Calu3 (cell line): ENCODE data around the gene MUC3A. TPM values are rescaled to one million over a fixed set of nuclear protein-coding genes. Genes with fewer than 3 reads are reported as not detected.
"Not testable (repeated sequence)": the region's sequence is repeated elsewhere in the genome, so short reads cannot be mapped to it uniquely, and the experiment has no call there.

Experiments
- BruUV-seq: library from RNA; stranded (reverse); fragments of 400-500 nt; replicated peaks from 2 replicates; lab custom pipeline; 2021; lab: Mats Ljungman, UMichigan
- CTCF ChIA-PET: fragments of 300-600 bp; sonication (Branson Sonifier 250); formaldehyde crosslinking; loops from one replicate; lab custom pipeline; 2022; ENCODE audit warnings: antibody characterized with exemption; lab: Charles Lee
- DNase-seq: peaks from one replicate; pipeline ENCODE4 v3.0.0; 2022
- H3K27ac Mint-ChIP-seq: one replicate; pipeline ENCODE4 v1.8.0; 2022; ENCODE audit warnings: mixed read lengths; ENCODE audit not compliant: unreplicated experiment
- H3K27me3 Mint-ChIP-seq: one replicate; pipeline ENCODE4 v1.8.0; 2022; ENCODE audit warnings: mixed read lengths; ENCODE audit not compliant: unreplicated experiment
- H3K36me3 Mint-ChIP-seq: one replicate; pipeline ENCODE4 v1.8.0; 2022; ENCODE audit warnings: mild to moderate bottlenecking, moderate library complexity, mixed read lengths; ENCODE audit not compliant: insufficient read depth, unreplicated experiment
- H3K4me1 Mint-ChIP-seq: one replicate; pipeline ENCODE4 v1.8.0; 2022; ENCODE audit warnings: mild to moderate bottlenecking, low read depth, mixed read lengths; ENCODE audit not compliant: unreplicated experiment
- H3K4me3 Mint-ChIP-seq: one replicate; pipeline ENCODE4 v1.8.0; 2022; ENCODE audit warnings: mild to moderate bottlenecking, low read depth, moderate library complexity, mixed read lengths; ENCODE audit not compliant: unreplicated experiment
- H3K9me3 Mint-ChIP-seq: one replicate; pipeline ENCODE4 v1.8.0; 2022; ENCODE audit warnings: low read depth, mixed read lengths; ENCODE audit not compliant: unreplicated experiment
- CTCF ChIP-seq: fragments of 200-600 bp; IDR thresholded peaks from one replicate; pipeline ENCODE4 v1.8.0; 2022; ENCODE audit warnings: antibody characterized with exemption; ENCODE audit not compliant: unreplicated experiment
- intact Hi-C: fragments of 100-400 bp; cut with micrococcal nuclease; formaldehyde crosslinking; loops from one replicate; pipeline ENCODE4 v1.10.0; 2022; ENCODE audit not compliant: unreplicated experiment
- total RNA-seq: library from RNA; stranded (reverse); gene quantifications from 2 replicates; pipeline ENCODE4 v1.2.3, GENCODE V29; 2022

Gene MUC3A
- total RNA-seq, 1 experiment from 2014 or later, result 6.3 TPM

GRCh38 chr7:100978300-100978699 is 29.0 kb downstream of the MUC3A start:
- no TSS peak for BruUV-seq
- CTCF ChIA-PET, result interaction anchor here (0.6 kb wide), 1 partner anchor 1478 kb away, joined by 3 read pairs; no protein-coding TSS in a partner anchor
- Mint-ChIP-seq H3K4me3 (no peak overlapping the region), H3K27me3 (peaks cover under 1% of the 10 kb centered on the region), H3K4me1 (no peaks in the 10 kb centered on the region), H3K27ac (no peak overlapping the region), H3K9me3 (peaks cover 3% of the 10 kb centered on the region), H3K36me3 (no peaks in the 10 kb centered on the region)
- DNase-seq, result no peak
- intact Hi-C loops, result no loop called here
- TF ChIP-seq CTCF, result no peak

- no peak overlapping the region for H3K4me3 Mint-ChIP-seq
- H3K27me3 Mint-ChIP-seq, result no peaks in the 10 kb centered on the region
- BruUV-seq, result no TSS peak
- no peak overlapping the region for H3K27ac Mint-ChIP-seq
- H3K36me3 Mint-ChIP-seq, result no peaks in the 10 kb centered on the region
- peak; percentile 19 for DNase-seq
- H3K4me1 Mint-ChIP-seq, result no peaks in the 10 kb centered on the region
- intact Hi-C loops, result no loop called here
- CTCF ChIA-PET, result no interaction called here
- no peak for TF ChIP-seq CTCF
- no peaks in the 10 kb centered on the region for H3K9me3 Mint-ChIP-seq
These were observed 34.3 kb downstream of the MUC3A start for GRCh38 chr7:100983451-100984187.

GRCh38 chr7:100984241-100984918 is 35.0 kb downstream of the MUC3A start:
- H3K4me1 Mint-ChIP-seq, H3K27ac Mint-ChIP-seq, DNase-seq, BruUV-seq, CTCF ChIA-PET, intact Hi-C loops, H3K36me3 Mint-ChIP-seq, H3K27me3 Mint-ChIP-seq, H3K4me3 Mint-ChIP-seq, H3K9me3 Mint-ChIP-seq: not testable (repeated sequence)

GRCh38 chr7:100985033-100985797 is 35.9 kb downstream of the MUC3A start:
- BruUV-seq, H3K27me3 Mint-ChIP-seq: not testable (repeated sequence)

GRCh38 chr7:100991631-100992030 is 42.3 kb downstream of the MUC3A start:
- no peak for DNase-seq
- H3K36me3 Mint-ChIP-seq, result no peaks in the 10 kb centered on the region
- H3K27ac Mint-ChIP-seq, result no peak overlapping the region
- CTCF ChIA-PET, result no interaction called here
- no peaks in the 10 kb centered on the region for H3K4me1 Mint-ChIP-seq
- intact Hi-C loops, result no loop called here
- no peaks in the 10 kb centered on the region for H3K9me3 Mint-ChIP-seq
- no peak overlapping the region for H3K4me3 Mint-ChIP-seq
- TF ChIP-seq CTCF, result no peak
- no TSS peak for BruUV-seq
- no peaks in the 10 kb centered on the region for H3K27me3 Mint-ChIP-seq

More at GRCh38 chr7:100985033-100985797, 35.9 kb downstream of the MUC3A start:
- H3K36me3 Mint-ChIP-seq, H3K4me1 Mint-ChIP-seq, intact Hi-C loops, H3K4me3 Mint-ChIP-seq, CTCF ChIA-PET, H3K9me3 Mint-ChIP-seq, H3K27ac Mint-ChIP-seq, DNase-seq: not testable (repeated sequence)

GRCh38 chr7:100992280-100992679 is 42.9 kb downstream of the MUC3A start:
- intact Hi-C loops, H3K4me1 Mint-ChIP-seq, H3K9me3 Mint-ChIP-seq, BruUV-seq, H3K27ac Mint-ChIP-seq, CTCF ChIA-PET, H3K36me3 Mint-ChIP-seq, H3K4me3 Mint-ChIP-seq, DNase-seq, H3K27me3 Mint-ChIP-seq: not testable (repeated sequence)

GRCh38 chr7:100994671-100995070 is 45.3 kb downstream of the MUC3A start:
- H3K4me3 Mint-ChIP-seq, BruUV-seq, H3K4me1 Mint-ChIP-seq, H3K27ac Mint-ChIP-seq, DNase-seq, H3K9me3 Mint-ChIP-seq, intact Hi-C loops, H3K27me3 Mint-ChIP-seq, CTCF ChIA-PET, H3K36me3 Mint-ChIP-seq: not testable (repeated sequence)
